LHCN-M2 (cell line): ENCODE data around the gene CPE. TPM values are rescaled to one million over a fixed set of nuclear protein-coding genes. Genes with fewer than 3 reads are reported as not detected.
"Not testable (repeated sequence)": the region's sequence is repeated elsewhere in the genome, so short reads cannot be mapped to it uniquely, and the experiment has no call there.

Experiments
- DNase-seq: peaks from one replicate; pipeline ENCODE4 v3.0.0-alpha.2; 2012; ENCODE audit warnings: low read depth
- polyA plus RNA-seq: library from polyadenylated mRNA; unstranded; fragments of >200 nt; gene quantifications from one replicate; pipeline ENCODE4 v1.2.1, GENCODE V29; 2012; ENCODE audit warnings: missing spikeins
- total RNA-seq: library from RNA; depleted of rRNA; stranded (reverse); fragments of >200 nt; gene quantifications from 2 replicates; pipeline ENCODE4 v1.2.3, GENCODE V29; 2014; rRNA removed

Gene CPE
- 2.3 and 3.6 TPM in 2 replicates for total RNA-seq
- 5.3 TPM for polyA plus RNA-seq

DNA sequence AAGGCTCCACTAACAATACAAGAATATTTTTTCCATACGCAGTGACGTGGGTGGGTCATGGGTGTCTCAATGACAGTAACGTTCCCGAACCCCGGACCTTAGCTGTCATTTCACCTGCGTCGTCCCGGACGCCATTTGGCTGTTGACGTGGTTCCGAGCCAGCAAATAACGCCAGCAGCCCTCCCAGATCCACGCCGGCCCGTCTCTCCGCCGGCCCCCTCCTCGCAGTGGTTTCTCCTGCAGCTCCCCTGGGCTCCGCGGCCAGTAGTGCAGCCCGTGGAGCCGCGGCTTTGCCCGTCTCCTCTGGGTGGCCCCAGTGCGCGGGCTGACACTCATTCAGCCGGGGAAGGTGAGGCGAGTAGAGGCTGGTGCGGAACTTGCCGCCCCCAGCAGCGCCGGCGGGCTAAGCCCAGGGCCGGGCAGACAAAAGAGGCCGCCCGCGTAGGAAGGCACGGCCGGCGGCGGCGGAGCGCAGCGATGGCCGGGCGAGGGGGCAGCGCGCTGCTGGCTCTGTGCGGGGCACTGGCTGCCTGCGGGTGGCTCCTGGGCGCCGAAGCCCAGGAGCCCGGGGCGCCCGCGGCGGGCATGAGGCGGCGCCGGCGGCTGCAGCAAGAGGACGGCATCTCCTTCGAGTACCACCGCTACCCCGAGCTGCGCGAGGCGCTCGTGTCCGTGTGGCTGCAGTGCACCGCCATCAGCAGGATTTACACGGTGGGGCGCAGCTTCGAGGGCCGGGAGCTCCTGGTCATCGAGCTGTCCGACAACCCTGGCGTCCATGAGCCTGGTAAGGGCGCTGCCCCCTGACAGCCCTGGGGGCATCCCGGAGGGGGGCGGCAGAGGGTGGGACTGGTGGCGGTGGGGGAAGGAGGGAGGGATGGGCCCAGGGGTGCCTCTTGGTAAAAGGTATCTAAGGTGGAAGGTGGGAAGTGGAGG, at the start of gene CPE:
TSS of gene CPE (plus strand) at position 264 of the 933 bp plus-strand sequence. CDS start at position 478, 214 bp downstream.
- DNase-seq = peak; percentile 59

DNA sequence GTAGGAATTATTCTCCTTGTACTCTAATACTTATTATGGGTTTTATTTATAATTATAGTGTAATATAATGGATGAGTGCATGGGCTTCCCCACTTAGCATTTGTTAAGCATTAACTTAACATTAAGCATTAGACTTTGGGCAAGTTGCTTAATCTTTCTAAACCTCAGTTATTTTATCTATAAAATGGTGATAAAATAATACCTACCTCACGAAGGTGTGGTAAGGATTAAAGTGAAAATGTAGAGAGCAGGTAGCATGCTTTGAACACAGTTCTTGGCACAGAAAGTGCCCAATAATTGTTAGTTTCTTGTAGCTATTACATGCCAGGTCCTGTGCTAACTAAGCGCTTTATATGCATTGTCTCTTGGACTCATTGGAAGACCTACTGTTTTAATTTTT, 48.7 kb upstream of the CPE start:
- DNase-seq = no peak

DNA sequence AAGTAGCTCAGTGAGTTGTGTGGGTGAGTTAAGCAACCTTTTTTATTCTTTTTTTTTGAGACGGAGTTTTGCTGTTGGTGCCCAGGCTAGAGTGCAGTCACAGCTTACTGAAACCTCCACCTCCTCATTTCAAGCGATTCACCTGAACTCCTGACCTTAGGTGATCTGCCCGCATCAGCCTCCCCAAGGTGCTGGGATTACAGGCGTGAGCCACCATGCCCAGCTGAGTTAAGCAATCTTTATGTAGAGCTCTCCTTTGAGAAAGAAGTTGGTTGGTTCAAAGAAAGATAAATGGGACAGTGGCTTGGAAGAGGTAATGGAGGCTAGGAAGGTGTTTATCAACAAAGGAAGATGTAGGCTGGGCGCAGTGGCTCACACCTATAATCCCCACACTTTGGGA, 48.1 kb upstream of the CPE start:
- DNase-seq = no peak

DNA sequence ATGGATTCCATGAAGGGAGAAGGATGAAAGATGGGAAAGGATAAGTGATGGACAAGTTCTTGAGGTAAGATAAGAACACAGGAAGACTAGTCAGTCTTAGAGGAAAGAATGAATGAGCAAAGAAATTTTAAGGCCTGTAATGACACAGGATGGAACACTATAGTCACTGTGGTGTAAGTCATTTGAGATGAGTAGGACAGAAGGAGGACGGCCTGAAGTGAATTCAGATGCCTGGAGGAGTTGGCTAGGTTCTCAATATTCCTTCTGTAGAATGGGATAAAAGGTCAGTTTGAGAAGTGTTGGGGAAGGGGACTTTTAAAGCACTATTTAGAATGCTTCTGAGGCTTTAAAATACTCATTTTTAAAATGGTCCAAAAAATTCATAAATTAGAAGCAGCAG, 47.4 kb upstream of the CPE start:
- DNase-seq = no peak

DNA sequence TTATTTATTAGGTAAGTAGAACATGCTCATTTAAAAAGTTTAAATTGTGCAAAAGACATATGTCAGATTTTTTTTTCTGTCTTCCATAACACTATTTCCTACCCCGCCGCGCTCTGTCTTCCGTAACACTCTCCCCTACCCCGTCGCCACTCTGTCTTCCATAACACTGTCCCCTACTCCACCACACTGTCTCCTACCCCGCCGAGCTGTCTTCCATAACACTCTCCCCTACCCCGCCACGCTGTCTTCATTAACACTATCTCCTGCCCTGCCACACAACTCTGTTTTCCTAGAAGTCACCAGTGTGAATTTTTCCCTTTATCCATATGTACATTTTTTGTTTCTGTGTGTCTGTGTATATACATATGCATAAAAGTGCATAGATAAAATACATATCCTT, 47.0 kb upstream of the CPE start:
- no peak for DNase-seq

DNA sequence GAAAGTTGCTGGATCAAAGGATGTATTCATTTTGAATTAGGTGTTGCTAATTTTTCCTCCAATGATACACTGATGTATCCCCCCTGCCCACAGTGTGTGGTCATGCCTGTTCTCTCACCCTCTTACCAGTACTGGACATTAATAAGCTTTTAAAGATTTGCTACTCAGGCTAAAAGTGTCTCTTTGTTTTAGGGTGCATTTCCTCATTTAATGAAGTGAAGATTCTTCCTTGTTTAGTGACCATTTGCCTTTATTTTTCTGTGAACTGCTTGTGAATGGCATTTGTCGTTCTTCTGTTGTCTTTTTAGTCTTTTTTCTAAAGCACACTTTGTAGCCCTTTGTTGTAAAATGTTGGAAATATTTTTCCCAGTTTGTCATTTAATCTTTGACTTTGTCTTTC, 46.3 kb upstream of the CPE start:
- no peak for DNase-seq

DNA sequence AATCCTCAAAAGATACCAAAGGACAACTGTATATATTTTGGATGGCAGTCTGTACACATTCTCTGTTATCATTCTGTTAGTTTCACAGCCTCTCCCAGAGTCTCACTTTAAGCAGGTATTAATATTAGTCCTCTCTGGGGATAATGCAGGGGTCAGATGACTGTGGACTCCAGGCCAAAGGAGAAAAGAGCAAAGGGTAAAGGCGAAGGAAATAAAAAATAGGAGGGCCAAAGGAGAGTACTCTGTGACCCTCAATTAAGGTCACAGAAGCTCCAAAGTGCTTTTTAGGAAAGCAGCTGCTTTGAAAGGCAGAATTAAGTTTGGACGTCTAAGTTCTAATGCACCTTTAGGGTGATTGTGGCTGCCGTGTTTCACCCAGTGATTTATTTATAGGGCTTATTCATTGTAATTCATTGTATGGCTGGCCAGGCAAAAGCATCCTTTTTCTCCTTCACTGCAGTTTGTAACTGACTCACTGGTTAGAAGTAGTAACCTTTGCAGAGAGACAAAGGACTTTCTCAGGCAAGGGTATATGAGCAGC, 43.6 kb upstream of the CPE start:
- no peak for DNase-seq

DNA sequence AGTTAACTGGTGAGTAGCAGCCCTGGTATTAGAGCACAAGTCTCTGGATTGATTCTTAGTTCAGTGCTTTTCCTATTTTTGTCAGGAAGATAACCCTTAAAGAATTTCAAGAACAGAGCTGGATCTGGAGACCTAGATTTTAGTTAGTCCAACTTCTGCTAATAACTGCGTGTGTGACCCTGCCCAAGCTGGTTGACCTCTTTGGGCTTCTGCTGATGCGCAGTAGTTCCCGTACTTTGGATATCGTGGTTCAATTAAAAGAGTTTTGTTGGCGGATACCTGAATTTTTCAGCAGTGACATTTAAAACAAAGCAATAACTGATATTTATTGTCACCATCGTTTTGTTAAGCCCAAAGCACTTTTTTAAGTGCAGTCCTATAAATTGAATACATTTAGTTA, 42.1 kb upstream of the CPE start:
- no peak for DNase-seq

DNA sequence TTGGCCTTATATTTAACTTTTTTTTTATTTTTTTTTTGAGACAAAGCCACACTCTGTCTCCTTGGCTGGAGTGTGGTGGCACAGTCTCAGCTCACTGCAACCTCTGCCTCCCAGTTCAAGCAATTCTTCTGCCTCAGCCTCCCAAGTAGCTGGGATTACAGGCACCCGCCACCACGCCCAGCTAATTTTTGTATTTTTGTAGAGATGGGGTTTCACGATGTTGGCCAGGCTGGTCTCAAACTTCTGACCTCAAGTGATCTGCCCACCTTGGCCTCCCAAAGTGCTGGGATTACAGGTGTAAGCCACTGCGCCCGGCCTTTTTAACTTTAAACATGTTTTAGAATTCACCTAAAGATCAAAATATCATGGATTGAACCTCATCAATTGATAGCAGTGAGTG, 36.5 kb upstream of the CPE start:
- DNase-seq = not testable (repeated sequence)

DNA sequence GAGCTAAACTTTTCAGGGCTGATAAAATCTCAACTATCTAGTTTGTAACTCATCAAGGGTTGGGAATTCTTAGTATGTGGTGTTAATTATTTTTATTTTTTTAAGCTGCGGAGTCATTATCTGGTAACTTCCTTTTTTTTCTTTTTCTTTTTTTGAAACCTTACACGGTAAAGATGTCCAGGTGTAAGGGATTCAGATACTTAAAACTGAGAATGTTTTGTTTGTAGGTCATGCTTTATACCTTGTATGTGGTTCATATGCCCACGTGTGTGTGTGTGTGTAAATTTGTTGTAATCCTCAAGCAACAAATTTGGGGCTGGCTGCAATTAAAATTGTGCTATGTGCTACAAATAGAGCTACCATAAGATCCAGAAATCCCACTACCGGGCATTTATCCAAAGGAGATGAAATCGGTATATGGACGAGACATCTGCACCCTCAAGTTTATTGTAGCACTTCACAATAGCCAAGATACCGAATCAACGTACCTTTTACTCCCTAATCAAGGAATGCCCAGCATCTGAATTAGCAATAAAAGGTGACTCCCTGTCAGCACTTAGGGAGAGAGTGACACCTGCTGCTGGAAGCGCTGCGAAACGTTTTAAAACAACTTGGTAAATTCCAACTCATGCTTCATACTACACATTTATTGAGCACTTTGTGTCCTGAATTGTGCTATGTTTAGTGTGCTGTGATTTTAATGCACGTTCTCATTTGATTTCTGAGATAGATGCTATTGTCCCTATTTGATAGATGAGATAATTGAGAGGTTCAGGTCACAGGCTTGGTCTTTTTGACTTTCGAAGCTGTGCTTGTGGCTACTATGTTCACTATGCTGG, 35.2 kb upstream of the CPE start:
- DNase-seq = no peak

DNA sequence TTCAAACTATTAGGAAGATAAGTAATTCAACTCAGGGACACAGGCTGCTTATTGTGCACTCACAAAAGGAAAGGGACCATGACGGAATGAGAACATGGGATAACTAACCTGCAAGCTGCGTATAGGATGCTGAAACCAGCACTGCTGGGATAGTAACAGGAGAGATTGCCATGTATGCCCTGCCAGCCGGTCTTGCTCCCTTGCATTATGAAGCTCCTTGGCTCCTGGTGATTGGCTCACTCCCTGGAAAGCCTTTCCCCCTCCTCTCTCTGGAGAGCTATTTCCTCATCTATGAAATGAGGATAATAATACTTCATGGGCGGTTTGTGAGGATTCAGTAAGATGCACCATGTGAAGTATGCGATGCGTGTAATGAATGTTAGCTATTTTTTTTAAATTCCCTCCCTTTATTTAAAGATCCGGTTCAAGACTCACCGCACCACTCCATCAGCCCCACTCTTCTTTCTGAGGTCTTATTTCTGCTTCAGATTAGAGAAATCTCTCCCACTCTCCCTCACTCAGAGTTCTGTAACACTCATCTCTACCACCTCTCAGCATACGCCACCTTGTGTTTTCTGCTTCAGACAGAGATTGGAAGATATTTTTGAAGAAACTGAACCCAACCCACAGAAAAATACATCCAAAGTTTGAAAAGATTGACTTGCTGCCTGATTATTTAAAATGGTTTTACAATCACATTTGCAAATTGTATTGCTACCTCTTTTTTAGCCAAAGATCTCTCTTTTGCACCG, 33.0 kb upstream of the CPE start:
- DNase-seq = no peak

DNA sequence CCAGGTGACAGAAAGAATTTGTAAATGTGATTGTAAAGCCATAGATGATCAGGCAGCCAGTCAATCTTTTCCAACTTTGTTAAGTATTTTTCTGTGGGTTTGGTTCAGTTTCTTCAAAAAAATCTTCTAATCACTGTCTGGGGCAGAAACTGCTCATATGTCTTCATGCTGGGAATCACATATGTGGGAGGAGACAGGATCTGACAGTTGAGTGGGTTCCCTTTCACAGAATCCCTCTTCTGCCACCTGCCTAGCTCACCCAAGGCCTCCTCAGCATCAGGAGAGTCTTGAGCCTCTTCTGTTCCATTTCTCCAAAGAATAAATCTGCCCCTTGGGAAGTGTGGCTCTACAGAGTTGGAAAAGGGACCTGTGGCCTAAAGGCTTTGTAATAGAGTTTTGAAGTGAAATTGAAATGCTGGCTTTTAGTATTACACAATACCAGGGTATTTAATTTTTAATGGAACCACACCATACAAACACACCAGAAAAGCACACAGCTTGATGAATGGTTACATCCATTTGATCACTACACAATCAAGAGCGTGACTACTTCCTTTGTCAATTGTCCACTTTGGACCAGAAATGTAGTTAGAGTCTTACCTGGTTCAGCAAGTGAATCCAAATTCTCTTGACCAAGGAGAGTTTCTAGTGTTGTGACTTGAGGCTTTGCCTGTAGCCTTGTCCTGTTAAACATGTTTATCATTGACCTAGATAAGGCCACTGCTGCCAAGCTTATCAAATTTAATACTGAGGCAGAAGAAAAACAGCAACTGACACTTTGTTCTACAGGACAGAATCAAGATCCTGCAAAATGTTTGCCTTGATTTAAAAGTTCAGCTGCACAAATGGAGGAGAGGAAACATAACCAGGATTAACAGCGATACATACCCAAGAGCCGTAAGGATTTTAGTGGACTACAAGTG, 30.9 kb upstream of the CPE start:
- DNase-seq = no peak

DNA sequence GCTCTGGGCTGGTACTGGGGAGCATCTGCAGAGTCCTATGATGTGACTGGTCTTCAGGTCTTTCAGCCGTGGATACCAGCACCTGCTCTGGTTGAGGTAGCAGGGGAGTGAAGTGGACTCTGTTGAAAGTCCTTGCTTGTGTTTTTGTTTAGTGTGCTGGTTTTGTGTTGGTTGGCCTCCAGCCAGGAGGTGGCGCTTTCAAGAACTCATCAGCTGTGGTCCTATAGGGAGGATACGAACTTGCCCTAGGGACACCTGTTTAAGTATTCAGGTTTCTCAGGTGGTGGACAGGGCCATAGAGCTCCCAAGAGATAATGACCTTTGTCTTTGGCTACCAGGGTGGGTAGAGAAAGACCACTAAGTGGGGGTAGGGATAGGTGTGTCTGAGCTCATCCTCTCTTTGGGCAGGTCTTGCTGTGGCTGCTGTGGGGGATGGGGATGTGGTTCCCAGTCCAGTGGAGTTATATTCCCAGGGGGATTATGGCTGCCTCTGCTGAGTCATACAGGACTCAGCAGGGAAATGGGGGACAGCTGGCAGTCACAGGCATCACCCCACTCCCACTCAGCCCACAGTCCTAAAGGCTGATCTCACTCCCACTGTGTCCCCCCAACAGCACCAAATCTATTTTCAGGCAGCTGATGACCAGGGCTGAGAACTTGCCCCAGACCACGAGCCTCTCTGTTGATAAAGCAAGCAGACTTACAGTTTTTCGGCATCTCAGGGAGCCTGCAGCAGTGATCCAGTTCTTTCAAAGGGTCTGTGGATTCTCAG, 27.3 kb upstream of the CPE start:
- DNase-seq = peak; percentile 37

DNA sequence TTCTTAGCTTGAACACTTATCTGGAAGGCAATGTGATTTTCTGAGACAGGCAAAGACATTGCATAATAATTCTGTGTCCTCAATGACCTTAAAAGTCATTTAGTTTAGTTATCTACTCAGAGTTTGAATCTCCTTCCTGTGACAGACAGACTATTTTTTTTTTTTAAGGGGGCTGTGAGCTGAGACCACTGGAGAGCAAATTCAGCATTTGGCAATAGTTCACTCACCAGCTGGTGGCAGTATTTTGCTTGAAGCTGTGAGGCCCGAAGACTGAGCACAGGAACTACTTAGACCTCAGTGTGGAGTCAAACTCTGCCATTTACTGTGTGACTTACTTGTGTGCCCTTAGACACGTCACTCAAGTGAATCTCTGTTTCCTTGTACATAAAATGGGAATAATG, 22.9 kb upstream of the CPE start:
- DNase-seq = peak; percentile 13

DNA sequence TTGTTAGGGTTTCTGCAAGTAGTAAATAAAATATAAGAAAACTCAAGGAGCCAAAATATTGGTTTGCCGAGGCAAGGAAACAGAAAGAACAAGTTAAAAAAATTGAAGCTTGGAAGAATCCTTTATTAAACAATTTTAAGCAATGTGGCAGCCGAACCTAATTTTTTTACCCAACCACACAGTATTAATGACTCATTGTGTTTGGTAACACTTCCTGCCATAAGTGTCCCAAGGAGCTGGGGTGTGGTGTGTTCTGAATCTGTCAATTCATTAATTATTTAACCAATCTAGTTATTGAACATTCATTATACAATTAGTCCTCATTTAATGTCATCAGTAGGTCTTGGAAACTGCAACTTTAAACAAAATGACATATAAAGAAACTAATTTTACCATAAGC, 19.3 kb upstream of the CPE start:
- peak; percentile 45 for DNase-seq

DNA sequence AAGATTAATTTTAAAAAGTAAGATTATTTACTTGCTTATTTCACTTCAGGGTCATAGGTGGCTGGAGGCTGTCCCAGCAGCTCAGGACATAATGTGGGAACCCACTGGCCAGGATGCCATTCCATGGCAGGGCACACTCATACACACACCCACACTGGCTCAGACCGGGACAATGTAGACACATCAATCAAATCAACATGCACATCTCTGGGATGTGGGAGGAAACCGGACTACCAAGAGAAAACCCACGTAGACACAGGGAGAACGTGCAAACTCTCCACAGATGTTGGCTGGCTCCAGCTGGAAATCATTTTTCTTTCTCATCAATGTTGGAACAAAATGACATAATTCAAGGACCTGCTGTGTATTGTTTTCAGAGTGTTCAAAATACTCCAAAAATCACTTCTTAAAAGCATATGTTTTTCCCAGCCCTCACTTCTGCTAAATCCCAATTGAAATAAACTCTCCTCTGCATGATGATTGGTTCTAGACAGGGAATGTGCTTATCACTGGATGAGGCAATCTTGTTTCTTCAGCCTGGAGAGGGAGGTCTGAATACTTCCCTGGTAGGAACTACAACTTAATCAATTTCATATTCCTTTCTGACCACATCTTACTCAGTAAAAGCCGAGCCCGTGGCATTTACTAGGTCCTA, 18.6 kb upstream of the CPE start:
- DNase-seq = peak; percentile 15

DNA sequence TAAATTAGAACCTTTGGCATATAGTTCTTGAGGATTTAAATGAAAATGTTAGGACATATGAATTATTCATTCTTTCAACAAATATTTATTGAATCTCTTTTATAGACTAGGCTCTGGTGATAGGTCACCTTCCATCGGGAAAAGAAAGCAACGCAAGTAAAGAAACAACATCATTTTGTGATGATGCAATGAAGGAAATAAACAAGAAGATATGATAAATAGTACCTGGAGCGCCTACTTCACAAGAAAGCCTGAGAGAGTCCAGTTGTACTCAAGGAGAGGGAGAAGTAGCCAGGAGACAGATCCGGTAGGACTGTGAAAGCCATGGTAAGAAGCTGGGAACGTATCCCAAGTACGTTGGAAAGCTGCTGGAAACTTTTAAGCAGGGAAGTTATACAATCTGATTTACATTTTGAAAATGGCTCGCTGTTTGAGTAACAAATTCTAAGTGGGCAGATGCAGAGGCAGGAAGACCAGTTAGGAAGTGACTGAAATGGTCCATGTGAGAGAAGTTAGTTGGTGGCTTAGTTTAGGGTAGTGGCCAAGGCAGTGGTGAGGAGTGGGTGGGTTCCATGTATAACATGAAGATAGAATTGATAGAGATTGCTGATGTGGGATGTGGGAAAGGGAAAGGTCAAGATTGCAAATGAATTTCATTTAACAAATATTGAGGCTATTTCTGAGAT, 17.7 kb upstream of the CPE start:
- no peak for DNase-seq

DNA sequence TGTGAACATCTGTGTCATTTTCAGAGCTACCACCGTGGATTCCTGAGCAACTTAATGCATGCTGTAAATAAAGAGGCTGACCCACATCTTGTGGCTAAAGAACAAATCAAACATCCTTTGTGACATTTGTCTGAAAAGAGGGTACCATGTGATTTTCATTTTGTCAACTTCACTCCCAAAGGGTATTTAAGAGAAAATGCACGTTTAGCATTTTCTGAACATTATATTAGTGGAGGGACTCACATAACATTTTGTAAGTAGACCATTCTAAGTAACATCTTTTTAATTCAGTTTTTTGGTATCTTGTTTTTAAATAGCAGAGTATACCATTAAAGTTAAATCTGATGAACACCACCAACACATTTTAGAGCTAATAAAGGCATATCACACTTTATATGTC, 17.0 kb upstream of the CPE start:
- no peak for DNase-seq
